ENCODE data around the gene PHKA2.

The PHKA2 gene

DNA sequence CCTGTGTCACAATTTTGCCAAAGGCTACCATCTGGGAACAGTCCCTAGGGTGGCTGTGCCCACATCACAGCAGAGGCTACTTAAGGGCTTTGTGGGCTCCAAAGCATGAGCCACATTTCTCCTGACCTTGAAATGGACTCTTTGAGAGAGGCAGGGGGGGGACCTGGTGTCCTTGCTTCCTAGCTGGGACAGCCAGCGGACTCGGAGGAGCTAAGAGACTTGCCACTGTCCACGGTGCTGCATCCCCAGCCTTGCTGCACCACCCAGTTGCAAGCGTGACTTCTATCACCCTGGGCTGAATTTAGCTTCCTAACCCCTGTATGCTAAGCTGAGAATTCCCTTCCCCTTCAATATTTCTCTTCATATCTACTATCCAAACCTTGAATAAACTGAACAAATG is 99.0 kb downstream of the PHKA2 start:
- Histone ChIP-seq H3K4me1 (ENCODE audit: low read length) (peaks cover 11% of the 10 kb centered on the region; the same call in 1 of the 2 replicates), H3K27ac (ENCODE audit: low read length) (no peak overlapping the region), H3K4me3 (ENCODE audit: low read length) (no peak overlapping the region), H3K79me2 (ENCODE audit: low read length) (no peaks in the 10 kb centered on the region), H4K20me1 (ENCODE audit: insufficient read depth, low read length) (no peaks in the 10 kb centered on the region), H2AFZ (ENCODE audit: low read depth, low read length) (no peak overlapping the region), H3K27me3 (ENCODE audit: low read depth, low read length) (no peaks in the 10 kb centered on the region), H3K9ac (ENCODE audit: low read length) (no peak overlapping the region), H3K36me3 (replicated peaks; ENCODE audit: low read depth, low read length) (no peaks in the 10 kb centered on the region), H3K9me3 (ENCODE audit: insufficient read depth, low read length) (no peaks in the 10 kb centered on the region), H3K4me2 (ENCODE audit: low read length) (no peak overlapping the region)
- TF ChIP-seq, protein P1, sequence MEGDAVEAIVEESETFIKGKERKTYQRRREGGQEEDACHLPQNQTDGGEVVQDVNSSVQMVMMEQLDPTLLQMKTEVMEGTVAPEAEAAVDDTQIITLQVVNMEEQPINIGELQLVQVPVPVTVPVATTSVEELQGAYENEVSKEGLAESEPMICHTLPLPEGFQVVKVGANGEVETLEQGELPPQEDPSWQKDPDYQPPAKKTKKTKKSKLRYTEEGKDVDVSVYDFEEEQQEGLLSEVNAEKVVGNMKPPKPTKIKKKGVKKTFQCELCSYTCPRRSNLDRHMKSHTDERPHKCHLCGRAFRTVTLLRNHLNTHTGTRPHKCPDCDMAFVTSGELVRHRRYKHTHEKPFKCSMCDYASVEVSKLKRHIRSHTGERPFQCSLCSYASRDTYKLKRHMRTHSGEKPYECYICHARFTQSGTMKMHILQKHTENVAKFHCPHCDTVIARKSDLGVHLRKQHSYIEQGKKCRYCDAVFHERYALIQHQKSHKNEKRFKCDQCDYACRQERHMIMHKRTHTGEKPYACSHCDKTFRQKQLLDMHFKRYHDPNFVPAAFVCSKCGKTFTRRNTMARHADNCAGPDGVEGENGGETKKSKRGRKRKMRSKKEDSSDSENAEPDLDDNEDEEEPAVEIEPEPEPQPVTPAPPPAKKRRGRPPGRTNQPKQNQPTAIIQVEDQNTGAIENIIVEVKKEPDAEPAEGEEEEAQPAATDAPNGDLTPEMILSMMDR (IDR thresholded peaks at IDR 0.05; ENCODE audit: low read depth, low read length) = no peak
- no peak for TF ChIP-seq EZH2phosphoT487 (IDR thresholded peaks at IDR 0.05; ENCODE audit: low read depth)

DNA sequence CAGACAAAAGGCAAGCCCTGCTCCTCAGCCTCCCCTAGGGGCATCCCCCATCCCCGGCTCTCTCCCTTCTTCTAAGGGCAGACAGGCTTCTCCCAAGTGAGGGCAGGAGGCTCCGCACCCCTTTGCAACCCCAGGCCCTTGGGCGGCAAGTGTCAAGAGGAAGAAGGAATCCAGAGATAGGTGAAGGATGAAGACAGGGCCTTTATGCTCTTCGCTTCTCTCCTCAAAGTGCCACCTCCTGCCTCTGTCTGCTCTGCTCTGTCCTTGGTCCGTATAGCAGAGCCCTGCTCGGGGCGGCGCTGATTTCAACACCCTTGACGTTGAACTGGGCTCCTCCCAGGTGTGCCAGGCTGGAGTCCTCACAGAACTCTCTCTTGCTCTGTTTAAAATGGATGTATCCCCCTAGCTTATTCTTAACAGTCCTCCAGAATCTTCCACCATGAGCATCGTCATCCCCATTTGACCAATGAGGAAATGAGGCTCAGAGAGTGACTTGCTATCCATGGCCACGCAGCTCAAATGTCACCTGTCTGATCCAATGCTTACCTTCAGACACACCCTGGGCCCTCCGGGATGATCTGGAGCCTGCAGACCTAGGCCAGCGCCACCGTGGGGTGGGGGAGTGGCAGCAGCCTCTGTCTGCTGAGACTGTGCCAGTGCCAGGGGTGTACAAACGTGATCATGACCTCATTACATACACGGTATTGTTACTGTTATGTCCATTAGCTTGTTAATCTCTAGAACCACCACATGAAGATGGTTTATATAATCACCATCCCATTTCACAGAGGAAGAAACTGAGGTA is 99.8 kb downstream of the PHKA2 start:
- Histone ChIP-seq H3K36me3 (replicated peaks; ENCODE audit: low read depth, low read length) (no peaks in the 10 kb centered on the region), H3K4me3 (ENCODE audit: low read length) (no peak overlapping the region), H3K27me3 (ENCODE audit: low read depth, low read length) (no peaks in the 10 kb centered on the region), H3K9me3 (ENCODE audit: insufficient read depth, low read length) (no peaks in the 10 kb centered on the region), H3K4me1 (ENCODE audit: low read length) (peaks cover 11% of the 10 kb centered on the region; the same call in 1 of the 2 replicates), H2AFZ (ENCODE audit: low read depth, low read length) (no peak overlapping the region), H3K4me2 (ENCODE audit: low read length) (no peak overlapping the region), H4K20me1 (ENCODE audit: insufficient read depth, low read length) (no peaks in the 10 kb centered on the region), H3K9ac (ENCODE audit: low read length) (no peak overlapping the region), H3K27ac (ENCODE audit: low read length) (no peak overlapping the region), H3K79me2 (ENCODE audit: low read length) (no peaks in the 10 kb centered on the region)
- no peak for TF ChIP-seq EZH2phosphoT487 (IDR thresholded peaks at IDR 0.05; ENCODE audit: low read depth)
- TF ChIP-seq, protein P1 (IDR thresholded peaks at IDR 0.05; ENCODE audit: low read depth, low read length) = no peak

DNA sequence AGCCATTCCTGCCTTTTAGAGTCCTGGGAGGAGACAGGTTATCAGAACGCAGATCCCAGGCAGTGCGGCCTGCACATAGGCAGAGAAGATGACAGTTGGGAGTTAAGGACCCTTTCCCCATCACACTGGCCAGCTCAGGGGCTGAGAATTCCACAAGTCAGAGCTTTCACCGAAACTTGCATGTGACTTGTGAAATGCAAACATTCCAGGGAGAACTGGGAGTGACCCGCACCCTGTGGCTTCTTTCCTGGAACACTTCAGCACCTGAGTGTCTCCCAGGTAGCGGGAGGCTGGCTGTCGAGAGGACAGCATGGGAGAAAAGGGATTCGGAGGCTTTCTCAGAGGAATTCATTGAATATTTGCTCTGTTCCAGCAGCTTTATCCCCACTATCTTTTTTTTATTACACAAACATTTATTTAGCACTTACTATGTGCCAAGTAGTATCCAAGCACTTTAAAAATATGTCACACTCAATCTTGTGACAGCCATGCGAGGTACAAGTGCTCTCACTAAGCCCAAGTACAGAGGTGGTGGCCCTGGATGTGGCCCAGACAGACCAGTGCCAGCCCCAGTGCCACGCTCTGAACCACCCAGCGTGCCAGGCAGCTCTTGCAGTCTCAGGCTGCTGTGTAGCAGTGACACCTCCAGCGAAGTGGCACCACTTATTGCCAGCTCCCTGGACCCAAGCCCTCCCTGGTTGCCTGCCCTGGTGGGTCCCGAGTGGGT is 100.5 kb downstream of the PHKA2 start:
- Histone ChIP-seq H3K4me1 (ENCODE audit: low read length) (peaks cover 11% of the 10 kb centered on the region; the same call in 1 of the 2 replicates), H3K36me3 (replicated peaks; ENCODE audit: low read depth, low read length) (no peaks in the 10 kb centered on the region), H3K79me2 (ENCODE audit: low read length) (no peaks in the 10 kb centered on the region), H3K4me3 (ENCODE audit: low read length) (no peak overlapping the region), H4K20me1 (ENCODE audit: insufficient read depth, low read length) (no peaks in the 10 kb centered on the region), H3K27ac (ENCODE audit: low read length) (no peak overlapping the region), H3K9ac (ENCODE audit: low read length) (no peak overlapping the region), H2AFZ (ENCODE audit: low read depth, low read length) (no peak overlapping the region), H3K4me2 (ENCODE audit: low read length) (no peak overlapping the region), H3K27me3 (ENCODE audit: low read depth, low read length) (no peaks in the 10 kb centered on the region), H3K9me3 (ENCODE audit: insufficient read depth, low read length) (no peaks in the 10 kb centered on the region)
- no peak for TF ChIP-seq EZH2phosphoT487 (IDR thresholded peaks at IDR 0.05; ENCODE audit: low read depth)
- TF ChIP-seq, protein P1 (IDR thresholded peaks at IDR 0.05; ENCODE audit: low read depth, low read length) = no peak

DNA sequence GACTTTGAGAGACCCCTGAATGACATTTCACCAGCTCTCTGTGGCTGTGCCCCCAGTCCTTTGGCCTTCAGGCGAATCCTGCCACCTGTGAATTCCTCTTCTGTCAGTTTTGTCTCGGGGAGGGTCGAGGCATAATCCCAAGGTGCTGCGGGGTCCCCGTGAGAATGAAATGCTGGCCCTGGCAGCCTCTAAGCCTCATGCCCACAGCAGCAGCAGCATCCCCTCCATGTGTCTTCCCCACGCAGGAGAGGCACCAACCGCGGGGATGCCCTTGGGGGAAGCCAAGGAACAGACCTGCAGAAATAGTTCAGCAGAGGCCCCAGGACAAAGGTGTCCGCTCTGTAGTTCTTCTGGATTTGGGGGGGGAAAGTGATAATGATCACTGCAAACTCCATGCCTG is 104.8 kb downstream of the PHKA2 start:
- H3K4me2 ChIP-seq (ENCODE audit: low read length) = no peak overlapping the region
- no peaks in the 10 kb centered on the region for H3K27me3 ChIP-seq (ENCODE audit: low read depth, low read length)
- H3K79me2 ChIP-seq (ENCODE audit: low read length) = no peaks in the 10 kb centered on the region
- no peak overlapping the region for H2AFZ ChIP-seq (ENCODE audit: low read depth, low read length)
- H3K36me3 ChIP-seq (replicated peaks; ENCODE audit: low read depth, low read length) = no peaks in the 10 kb centered on the region
- TF ChIP-seq, protein P1 (IDR thresholded peaks at IDR 0.05; ENCODE audit: low read depth, low read length) = no peak
- no peak for TF ChIP-seq EZH2phosphoT487 (IDR thresholded peaks at IDR 0.05; ENCODE audit: low read depth)
- H3K4me1 ChIP-seq (ENCODE audit: low read length) = no peaks in the 10 kb centered on the region
- H3K4me3 ChIP-seq (ENCODE audit: low read length) = no peak overlapping the region
- no peak overlapping the region for H3K27ac ChIP-seq (ENCODE audit: low read length)
- H3K9me3 ChIP-seq (ENCODE audit: insufficient read depth, low read length) = no peaks in the 10 kb centered on the region
- H3K9ac ChIP-seq (ENCODE audit: low read length) = no peak overlapping the region
- no peaks in the 10 kb centered on the region for H4K20me1 ChIP-seq (ENCODE audit: insufficient read depth, low read length)

All from OCI-LY3 (cell line).